NCI-H128 (cell line): ENCODE measurements around the gene FLT1.

Experiments used
- DNase-seq: peaks from one replicate; lab custom pipeline; 2025; ENCODE audit not compliant: unreplicated experiment; lab: John Stamatoyannopoulos, UW

Gene FLT1

DNA sequence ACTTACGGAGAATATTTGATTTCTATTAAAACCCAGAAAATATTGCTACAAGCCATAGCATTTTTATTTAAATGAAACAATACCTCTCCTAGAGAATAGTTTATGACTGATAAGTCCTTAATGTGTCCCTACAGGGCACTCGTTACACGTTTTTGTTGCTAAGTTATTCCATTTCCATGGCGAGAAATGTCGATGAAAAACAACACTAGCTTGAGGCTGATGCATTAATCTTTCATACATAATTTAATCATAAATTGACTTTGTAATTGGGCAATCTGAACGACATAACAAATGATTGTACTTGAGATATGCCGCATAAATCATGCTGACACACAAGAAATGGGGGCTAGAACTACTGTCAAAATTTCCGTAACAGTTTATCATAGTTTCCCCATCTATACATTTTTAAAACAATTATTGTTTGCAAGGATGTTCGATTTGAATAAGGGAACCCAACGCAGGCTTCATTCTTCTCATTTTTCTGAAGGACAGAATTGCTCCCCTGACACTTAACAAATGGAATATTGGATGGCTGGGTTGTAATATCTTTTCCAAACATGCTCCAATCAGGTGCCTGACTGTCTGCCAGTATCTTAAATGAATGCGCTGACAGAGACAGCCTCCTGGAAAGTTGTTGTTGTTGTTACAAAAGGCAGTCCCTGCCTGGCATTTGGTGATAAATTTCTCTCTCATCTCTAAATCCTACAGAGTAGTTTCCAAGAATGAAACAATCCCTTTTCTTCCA lies 61.9 kb downstream of the FLT1 start:
- no peak for DNase-seq

DNA sequence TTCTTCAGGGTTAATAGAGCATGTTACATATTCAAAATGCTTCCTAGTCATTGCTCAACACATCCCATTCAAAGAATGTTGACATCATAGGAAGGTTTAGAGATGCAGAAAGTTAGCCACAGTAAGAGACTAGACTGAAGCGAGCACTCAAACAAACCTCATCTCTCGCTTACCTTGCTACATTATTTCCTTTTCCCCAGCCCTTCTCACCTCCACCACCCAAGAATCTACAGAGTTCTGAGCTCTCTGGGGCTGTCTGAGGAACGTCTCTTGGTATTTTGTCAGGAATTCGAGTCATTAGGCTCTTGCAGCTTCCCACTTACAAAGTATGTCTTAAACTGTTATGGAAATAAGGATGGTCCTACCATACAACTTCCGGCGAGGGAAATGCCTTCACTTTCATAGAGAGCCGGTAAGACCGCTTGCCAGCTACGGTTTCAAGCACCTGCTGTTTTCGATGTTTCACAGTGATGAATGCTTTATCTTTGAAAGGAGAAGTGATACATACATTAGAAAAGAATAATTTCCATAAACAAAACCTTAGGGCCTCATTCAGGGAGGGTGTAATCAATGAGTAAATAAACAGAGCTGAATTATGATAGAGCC lies 65.1 kb downstream of the FLT1 start:
- no peak for DNase-seq

DNA sequence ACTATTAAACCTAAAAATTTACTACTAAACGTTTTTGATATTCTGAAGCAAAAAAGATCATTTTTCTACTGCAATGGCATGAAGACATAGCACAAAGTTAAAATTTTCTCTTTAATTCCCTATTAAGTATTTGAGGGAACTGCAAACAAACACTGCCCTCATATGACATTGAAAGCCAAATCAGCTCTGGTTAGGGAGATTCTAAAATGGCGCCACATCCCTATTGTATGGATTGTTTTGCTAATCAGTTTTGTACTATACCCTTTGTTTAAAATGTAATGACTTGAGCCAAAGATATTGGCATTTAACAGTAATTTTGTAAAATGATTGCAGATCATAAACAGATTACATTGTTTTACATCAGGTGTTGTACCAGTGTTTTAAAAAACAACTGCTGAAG lies 65.8 kb downstream of the FLT1 start:
- DNase-seq, result no peak

DNA sequence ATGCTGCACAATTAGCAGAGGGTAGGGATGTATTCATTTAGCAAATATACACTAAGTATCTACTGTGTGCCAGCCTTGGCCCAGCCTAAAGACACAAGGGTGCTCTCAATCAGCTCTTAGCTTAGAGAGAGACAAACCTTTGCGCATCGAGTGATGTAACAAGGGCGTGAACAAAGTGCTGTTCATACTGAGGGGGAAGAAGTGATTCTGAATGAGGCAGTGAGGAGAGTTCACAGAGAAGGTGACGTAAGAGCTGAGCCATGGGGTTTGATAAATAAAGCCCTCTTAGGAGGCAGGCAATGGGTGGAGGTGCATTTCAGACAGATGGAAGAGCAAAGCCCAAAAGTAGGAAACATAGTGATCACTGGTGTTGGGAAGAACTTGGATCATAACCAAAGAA lies 68.5 kb downstream of the FLT1 start:
- DNase-seq, result no peak

DNA sequence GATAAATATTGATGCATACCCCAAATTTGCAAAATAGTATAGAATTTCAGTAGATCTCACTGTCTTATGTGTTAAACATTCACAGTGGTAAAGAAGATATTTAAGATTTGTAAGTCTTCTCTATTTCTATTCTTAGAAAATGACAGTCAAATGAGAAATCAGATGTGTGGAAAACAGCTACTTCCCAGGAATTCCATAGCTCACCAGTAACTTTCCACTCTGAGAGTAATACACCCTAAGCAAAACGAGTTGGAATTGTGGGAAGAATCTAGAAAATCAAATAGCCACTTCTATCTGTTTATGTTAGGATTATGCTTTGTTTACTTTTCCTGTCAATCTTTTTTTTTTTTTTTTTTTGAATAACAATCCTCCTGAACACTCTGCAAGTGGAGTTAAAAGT lies 69.1 kb downstream of the FLT1 start:
- no peak for DNase-seq

DNA sequence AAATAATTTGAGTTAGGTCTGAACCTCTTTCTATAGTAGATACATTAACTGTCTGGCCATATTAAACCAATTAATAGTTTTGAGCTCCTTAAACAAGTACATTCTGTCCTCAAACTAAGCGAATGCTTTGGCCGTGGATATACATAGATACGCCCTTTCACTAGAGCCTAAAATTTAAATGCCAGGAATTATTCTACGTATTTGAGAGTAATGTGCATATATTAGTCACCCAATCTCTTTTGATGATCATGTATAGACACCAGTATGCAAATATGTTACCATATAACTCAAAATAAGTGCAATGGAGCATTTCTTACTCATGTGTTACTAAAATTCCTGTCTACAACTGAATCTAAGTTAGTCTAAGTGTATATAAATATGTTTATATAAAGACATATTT lies 70.4 kb downstream of the FLT1 start:
- DNase-seq, result no peak

DNA sequence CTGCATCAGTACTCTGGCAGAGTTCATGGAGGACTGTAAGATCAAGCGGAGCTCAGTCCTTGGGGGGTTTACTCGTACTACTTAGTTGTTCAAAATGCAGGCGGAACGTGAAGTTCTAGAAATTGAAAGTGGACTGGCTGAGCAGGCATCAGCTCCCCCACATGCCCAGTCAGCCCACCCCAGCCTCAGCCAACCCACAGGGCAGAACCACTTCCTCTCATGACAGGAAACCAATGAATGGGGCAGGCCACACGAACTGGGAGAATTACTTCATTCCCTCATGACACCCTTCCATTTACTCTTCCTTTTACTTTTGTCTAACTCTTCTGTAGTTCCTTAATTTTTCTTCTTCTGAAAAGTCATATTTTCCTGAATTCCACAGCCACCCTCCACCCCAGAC lies 71.9 kb downstream of the FLT1 start:
- DNase-seq, result no peak

DNA sequence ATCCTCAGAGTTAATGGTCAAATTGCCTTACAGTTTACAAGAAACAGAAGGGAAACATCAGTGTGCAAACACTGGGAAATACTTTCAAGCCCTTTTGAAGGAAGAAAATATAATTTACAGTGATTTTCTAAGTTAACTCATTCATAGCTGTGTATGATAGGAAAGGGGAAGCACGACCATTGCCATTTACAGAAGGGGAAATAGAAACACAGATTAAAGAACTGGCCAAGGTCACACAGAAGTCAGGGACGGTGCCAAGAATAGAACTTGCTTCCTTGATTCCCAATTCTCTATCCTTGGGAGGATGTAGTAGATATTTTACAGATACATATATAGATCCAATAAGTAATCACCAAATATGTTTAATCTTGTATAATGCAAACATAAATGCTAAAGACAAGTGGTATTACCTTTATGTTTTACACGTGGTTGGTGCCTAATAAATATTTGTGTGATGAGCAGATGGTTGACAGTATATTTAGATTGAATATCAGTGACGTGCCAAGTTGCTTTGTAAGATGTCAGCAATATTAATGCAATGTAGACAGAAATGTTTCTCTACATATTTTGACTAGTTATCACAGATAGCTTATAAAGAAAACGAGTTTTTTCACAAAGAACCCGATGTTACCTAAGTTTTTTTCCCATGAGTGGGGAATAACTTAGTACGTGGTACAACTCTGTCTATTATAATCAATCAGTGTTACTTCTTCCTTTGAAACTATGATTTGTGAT lies 73.1 kb downstream of the FLT1 start:
- no peak for DNase-seq

DNA sequence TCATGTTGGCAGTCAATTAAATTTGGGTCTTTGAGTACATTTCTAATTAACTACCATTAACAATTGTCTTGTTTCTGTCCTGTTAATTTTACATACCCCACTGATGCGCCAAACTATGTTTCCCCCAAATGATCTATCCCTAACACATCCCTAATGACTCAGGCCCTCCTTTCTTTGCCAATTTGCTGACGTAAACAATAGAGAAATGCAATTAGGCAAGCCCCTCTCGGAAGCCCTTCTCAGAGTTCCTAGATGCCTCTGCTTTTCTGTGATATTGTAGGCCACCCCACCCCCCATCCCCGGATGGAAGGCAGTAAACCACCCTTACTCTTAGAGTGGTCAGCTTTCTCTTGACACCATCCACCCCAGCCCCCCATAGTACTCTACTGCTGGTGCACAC lies 74.2 kb downstream of the FLT1 start:
- no peak for DNase-seq

DNA sequence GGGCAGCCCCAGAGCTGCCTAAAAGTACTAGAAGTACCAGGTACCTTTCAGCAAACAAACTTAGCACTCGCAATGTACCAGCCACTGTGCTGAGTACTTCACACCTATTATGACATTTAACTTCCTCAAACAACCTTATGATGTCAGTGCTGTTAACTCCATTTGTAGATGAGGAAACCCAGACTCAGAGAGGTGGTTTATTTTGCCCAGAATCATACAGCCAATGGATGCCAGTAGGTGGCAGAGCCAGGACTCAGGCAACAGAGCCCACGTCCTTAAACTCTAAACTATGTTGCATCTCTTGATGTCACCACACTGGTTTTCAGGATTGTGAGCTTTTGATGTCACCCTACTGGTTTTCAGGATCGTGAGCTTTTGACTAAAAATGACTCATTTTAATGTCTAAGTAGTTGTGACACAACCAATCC lies 78.9 kb downstream of the FLT1 start:
- DNase-seq, result no peak

DNA sequence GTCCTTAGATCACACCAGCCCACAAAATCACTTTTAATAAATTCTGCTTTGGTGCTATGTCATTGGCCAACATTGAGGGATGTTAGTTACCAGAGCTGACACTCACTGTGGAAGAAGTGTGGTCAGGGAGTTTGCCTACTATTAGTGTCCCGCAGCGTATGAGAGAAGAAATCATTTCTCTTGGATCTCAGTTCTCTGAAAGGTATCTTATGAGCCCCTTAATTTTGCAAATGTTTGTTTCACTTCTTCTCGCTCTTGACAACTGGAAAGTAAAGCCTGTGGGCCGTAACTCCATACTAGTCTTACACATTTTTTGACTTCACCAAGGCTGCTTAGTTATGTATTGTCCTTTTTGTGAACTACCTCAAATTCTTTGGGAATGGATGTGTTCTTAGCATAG lies 80.9 kb downstream of the FLT1 start:
- no peak for DNase-seq

DNA sequence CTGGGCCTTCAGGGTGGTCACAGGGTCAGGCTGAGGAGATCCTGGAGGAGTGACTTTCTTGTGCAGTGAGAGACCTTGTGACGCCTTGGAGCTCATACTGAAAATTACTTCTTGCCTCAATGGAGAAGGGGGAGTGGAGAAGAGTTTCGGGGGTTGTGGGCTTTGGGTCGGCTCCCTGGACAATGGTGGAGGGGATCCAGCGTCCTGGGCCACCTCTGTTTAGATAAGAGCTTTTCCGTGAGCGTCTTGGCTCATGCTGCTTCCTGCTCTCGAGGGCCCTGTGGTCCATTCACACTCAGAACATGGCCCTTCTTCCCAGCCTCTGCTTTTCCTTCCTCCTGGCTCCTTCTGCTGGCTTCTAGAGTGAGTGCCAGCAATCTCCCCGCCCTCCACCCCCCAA lies 81.9 kb downstream of the FLT1 start:
- no peak for DNase-seq

DNA sequence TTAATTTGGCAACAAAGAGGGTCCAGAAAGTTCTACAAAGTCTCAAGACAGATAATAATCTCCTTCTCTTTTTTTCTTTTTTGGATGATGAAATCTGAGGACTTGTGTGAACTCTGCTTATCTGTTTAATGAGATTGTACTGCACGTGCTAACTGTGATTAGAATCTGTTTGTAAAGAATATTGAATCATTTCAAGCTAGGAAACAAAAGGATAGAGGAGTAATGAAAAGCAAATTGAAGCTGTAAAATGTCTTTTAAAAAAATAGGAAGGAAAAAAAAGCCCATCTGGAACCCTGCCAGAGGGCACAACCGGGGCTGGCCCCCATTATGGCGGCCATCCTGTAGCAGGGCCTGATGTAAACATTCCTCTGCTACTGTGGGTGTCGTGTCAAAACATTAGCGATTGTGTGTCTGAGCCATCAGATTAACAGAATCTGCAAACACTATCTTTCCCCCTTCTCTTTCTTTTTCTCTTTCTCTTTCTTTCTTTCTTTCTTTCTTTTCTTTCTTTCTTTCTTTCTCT lies 83.0 kb downstream of the FLT1 start:
- DNase-seq, result no peak

DNA sequence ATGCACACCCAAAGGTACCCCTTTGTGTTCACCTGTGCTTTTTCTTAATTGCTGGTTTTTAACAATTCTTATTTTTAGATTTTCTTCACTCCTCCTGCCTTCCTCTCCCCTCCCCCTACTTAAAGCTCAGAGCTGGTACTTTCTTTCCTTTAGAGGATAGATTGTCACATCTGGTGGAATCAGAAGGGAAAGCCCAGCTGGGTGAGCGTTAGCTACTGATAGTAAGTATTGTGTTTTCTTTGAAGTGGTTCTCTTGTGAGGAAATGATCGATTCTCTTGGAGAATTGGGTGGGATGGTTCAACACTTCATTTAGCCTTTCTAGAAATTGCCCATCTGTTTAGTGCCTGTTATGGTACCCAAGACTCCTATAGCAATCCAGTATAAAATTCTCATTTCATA lies 84.8 kb downstream of the FLT1 start:
- no peak for DNase-seq

DNA sequence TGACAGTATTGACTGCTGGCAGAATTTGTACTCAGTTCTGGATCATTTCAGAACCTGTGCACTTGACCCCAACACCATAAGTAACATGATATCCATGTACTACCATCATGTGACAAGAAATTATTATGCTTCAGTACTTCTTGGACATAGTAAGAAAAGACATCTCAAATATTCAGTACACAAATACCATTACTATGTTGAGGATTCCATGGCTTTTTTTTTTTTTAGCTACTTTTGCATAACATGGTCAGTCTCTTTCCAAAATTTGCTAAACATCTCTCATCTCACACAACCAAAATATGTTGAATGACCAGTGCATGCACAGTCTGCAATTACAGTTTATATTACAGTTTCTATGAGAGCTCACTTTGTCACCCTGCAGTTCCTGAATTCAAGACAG lies 85.3 kb downstream of the FLT1 start:
- no peak for DNase-seq

DNA sequence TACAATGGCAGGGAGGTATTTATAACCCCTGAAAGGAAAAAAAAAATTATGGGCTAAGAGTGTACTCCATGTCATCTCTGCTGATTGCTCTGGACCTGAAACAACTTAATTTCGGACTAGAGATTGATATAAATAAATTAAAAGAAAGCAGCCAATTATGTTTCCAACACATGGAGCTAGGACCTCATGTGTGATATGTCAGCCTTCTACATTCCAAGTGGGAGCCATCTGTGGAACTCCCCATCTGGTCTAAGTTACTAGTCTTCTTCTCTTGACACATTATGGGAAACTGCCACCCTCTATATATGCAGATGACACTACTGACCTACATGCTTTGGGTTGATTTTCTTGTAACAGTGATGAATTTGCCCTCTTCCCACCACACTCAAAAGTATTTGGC lies 86.1 kb downstream of the FLT1 start:
- no peak for DNase-seq

DNA sequence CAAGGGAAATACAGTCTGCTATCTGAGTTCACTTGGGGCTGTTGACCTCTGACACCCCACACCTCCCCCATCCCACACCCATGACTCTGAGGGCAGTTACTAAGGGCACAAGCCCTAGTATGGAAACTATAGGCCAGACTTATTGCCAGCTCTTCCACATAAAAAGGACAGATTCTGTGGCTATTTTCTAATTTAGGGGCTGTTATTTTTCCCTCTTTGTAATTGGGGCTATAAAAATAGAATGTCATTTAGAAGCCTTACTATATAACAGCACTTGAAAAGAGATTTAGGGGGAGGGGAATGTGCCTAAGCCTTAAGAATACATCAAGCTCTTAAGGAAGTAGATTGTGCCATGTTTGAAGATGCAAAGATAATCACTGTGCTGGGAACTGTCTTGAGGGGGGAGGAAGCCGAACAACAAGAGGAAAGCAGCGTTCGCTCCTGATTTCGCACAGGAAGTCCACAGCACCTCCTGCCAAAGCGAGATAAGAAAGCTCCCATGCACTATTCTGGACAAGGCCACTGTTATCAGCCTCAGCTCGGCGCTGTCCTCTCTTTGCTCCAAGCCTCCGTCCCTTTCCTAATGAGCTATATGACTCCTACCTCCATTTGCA lies 86.6 kb downstream of the FLT1 start:
- DNase-seq, result no peak

DNA sequence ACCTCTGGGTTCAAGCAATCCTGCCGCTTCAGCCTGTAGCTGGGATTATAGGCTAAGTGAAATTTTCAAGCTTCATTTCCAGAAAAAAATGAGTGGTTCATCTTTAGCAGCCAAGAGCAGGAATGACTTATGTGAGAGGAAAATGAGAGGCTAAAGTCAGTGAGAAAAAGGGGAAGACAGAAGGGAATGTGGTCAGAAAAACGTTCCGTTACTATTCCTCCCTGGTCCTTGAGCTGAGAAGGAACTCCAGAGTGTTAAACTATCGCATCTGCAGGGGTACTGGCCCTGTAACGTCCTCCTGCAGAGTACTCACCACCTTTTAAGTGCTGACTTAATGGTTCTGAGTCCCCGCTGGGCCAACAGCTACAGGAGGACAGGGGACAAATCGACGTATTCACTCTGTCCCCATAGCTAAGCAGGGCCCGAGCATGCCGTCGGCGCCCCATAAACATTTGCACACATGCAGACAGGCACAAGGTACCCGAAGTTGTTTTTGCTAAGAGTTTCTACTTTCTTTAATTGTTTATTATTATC lies 88.1 kb downstream of the FLT1 start:
- no peak for DNase-seq

DNA sequence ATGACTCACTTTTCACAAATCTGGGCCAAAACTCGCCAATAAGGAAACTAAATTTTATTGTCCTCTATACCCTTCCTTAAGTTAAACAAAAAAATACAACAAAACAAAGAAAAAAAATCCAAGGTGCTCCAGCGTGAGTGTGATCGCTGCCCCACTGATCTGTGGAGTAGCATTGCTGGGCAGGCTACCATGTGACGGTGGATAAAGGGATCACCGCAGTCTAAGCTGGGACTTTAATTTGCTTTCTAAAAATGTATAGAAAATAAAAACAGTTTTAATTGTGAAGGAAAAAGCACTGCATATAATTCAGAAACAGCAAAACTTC lies 92.9 kb downstream of the FLT1 start:
- DNase-seq, result no peak

DNA sequence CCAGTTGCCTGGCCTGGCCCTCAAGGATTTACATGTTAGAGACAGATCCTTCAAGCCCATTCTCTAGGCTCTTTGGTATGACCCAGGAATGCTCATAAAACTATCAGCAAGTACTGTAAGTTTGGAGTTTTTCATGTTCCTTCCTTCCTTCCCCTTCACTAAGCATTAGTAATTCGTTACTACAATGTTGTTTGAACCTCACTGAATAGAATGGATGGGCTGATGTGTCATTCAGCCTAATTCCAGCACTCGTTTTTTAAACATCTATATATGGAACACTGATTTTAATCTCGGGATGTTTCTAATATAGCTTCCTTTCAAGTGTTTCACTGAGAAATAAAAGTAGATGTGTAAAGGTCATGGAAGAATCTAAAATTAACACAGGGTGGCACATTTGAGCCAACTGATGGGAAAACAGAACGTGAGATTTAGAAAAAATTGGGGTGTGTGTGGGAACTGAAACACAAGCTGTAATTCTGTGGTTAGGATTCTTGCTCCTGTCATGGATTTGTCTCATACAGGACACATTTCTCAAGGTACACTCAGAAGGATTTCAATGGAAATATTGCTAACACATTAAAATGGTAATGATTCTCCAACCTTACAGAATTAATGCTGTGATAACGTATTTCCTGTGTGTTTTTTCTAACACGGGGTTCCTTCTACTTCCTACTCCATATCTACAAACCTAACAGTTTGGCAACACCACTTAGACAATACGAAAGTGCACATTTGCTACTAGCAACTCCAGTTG lies 93.4 kb downstream of the FLT1 start:
- no peak for DNase-seq

DNA sequence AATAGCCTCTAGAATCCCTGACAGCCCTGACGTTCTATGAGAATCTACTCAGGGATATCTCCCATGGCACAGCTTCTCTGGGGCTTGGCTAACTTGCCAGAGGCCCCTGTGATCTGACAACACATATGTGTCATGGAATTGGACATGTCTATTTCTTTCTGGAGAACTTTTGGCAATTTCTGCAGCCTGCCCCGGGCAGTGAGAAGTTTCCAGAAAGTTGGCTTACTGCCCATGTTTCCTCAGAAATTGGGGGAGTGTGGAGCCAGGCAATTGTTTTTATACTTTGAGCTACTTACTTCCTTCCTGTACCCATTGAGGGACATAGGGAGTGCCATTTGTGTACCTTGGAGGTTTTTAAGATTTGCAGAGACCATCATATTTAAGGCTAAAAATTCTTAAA lies 98.9 kb downstream of the FLT1 start:
- no peak for DNase-seq
